Osteoblast (primary cell): ENCODE measurements around the gene DPP10. TPM values are rescaled to one million over a fixed set of nuclear protein-coding genes. Genes with fewer than 3 reads are reported as not detected.

ENCODE experiments used
- DNase-seq: peaks from one replicate; pipeline ENCODE4 v3.0.0; 2011; ENCODE audit warnings: low spot score, mixed read lengths; ENCODE audit not compliant: insufficient read length; ENCODE audit errors: missing footprints
- H2AFZ ChIP-seq: 2 replicates; pipeline ENCODE4 v1.6.0; 2011; ENCODE audit warnings: mild to moderate bottlenecking, low read length
- H3K27ac ChIP-seq: 2 replicates; pipeline ENCODE4 v1.5.1; 2011; ENCODE audit warnings: mild to moderate bottlenecking, low read depth, low read length, moderate library complexity
- H3K27me3 ChIP-seq: 2 replicates; pipeline ENCODE4 v1.6.0; 2012; ENCODE audit warnings: mild to moderate bottlenecking, control low read depth, inconsistent platforms, low read length, moderate library complexity; ENCODE audit not compliant: insufficient read depth
- H3K36me3 ChIP-seq: 2 replicates; pipeline ENCODE4 v1.5.1; 2011; ENCODE audit warnings: mild to moderate bottlenecking, low read length, control low read depth, moderate library complexity; ENCODE audit not compliant: insufficient read depth
- H3K4me1 ChIP-seq: 2 replicates; pipeline ENCODE4 v1.5.1; 2011; ENCODE audit warnings: mild to moderate bottlenecking, low read length, control low read depth, moderate library complexity; ENCODE audit not compliant: insufficient read depth
- H3K4me2 ChIP-seq: 2 replicates; pipeline ENCODE4 v1.6.0; 2011; ENCODE audit warnings: mild to moderate bottlenecking, low read length; ENCODE audit not compliant: insufficient read depth
- H3K4me3 ChIP-seq: fragments of 200-600 bp; sonication (generic); 3 replicates; pipeline ENCODE4 v1.5.1; 2012; ENCODE audit warnings: mild to moderate bottlenecking, low read length, inconsistent platforms; ENCODE audit not compliant: insufficient read depth
- H3K79me2 ChIP-seq: 2 replicates; pipeline ENCODE4 v1.6.0; 2012; ENCODE audit warnings: mild to moderate bottlenecking, low read length, control low read depth, inconsistent platforms; ENCODE audit not compliant: insufficient read depth
- H3K9me3 ChIP-seq: 2 replicates; pipeline ENCODE4 v1.5.1; 2011; ENCODE audit warnings: low read depth, low read length, control low read depth
- H4K20me1 ChIP-seq: 2 replicates; pipeline ENCODE4 v1.6.0; 2012; ENCODE audit warnings: mild to moderate bottlenecking, low read length, control low read depth; ENCODE audit not compliant: insufficient read depth
- CTCF ChIP-seq: IDR thresholded peaks from 2 replicates; pipeline ENCODE4 v1.5.1; 2011; ENCODE audit warnings: mild to moderate bottlenecking, low read depth, low read length, moderate library complexity; ENCODE audit errors: extremely low read depth
- total RNA-seq: library from RNA; depleted of rRNA; stranded (reverse); fragments of >200 nt; gene quantifications from 2 replicates; pipeline ENCODE4 v1.2.3, GENCODE V29; 2012

DPP10 gene
- total RNA-seq, 1 donor, result not detected

- no peaks in the 10 kb centered on the region for H3K36me3 ChIP-seq
- H3K79me2 ChIP-seq, result no peaks in the 10 kb centered on the region
- H2AFZ ChIP-seq, result no peak overlapping the region
- no peak overlapping the region for H3K4me2 ChIP-seq
- DNase-seq, result no peak
- no peaks in the 10 kb centered on the region for H3K27me3 ChIP-seq
- peaks cover 3% of the 10 kb centered on the region for H3K9me3 ChIP-seq
- H3K4me3 ChIP-seq, result no peak overlapping the region
- no peaks in the 10 kb centered on the region for H4K20me1 ChIP-seq
- no peak for TF ChIP-seq CTCF
- H3K4me1 ChIP-seq, result no peaks in the 10 kb centered on the region
- no peak overlapping the region for H3K27ac ChIP-seq
Observed at GRCh38 chr2:115568643-115569042, 1126.2 kb downstream of the DPP10 start.

- Histone ChIP-seq H3K27me3 (no peaks in the 10 kb centered on the region), H3K36me3 (no peaks in the 10 kb centered on the region), H4K20me1 (no peaks in the 10 kb centered on the region), H2AFZ (no peak overlapping the region), H3K4me1 (no peaks in the 10 kb centered on the region), H3K79me2 (no peaks in the 10 kb centered on the region), H3K4me3 (no peak overlapping the region), H3K9me3 (peaks cover 3% of the 10 kb centered on the region), H3K27ac (no peak overlapping the region), H3K4me2 (no peak overlapping the region)
- no peak for TF ChIP-seq CTCF
- DNase-seq, result no peak
Observed at GRCh38 chr2:115569547-115569946, 1127.1 kb downstream of the DPP10 start.

GRCh38 chr2:115572746-115573145, 1130.3 kb downstream of the DPP10 start:
- H3K4me1 ChIP-seq, result no peaks in the 10 kb centered on the region
- no peak for TF ChIP-seq CTCF
- no peak overlapping the region for H3K4me2 ChIP-seq
- DNase-seq, result no peak
- no peaks in the 10 kb centered on the region for H3K79me2 ChIP-seq
- no peaks in the 10 kb centered on the region for H4K20me1 ChIP-seq
- H3K9me3 ChIP-seq, result peaks cover 3% of the 10 kb centered on the region
- no peak overlapping the region for H3K27ac ChIP-seq
- no peak overlapping the region for H2AFZ ChIP-seq
- no peaks in the 10 kb centered on the region for H3K36me3 ChIP-seq
- no peaks in the 10 kb centered on the region for H3K27me3 ChIP-seq
- no peak overlapping the region for H3K4me3 ChIP-seq

- Histone ChIP-seq H3K4me1 (no peaks in the 10 kb centered on the region), H3K9me3 (peaks cover 1% of the 10 kb centered on the region), H3K27me3 (no peaks in the 10 kb centered on the region), H3K4me3 (no peak overlapping the region), H4K20me1 (no peaks in the 10 kb centered on the region), H2AFZ (no peak overlapping the region), H3K4me2 (no peak overlapping the region), H3K36me3 (no peaks in the 10 kb centered on the region), H3K27ac (no peak overlapping the region), H3K79me2 (no peaks in the 10 kb centered on the region)
- no peak for DNase-seq
- no peak for TF ChIP-seq CTCF
Observed at GRCh38 chr2:115573756-115574155, 1131.3 kb downstream of the DPP10 start.
